ENCODE results near the gene DBI. TPM values are rescaled to one million over a fixed set of nuclear protein-coding genes. Genes with fewer than 3 reads are reported as not detected.

The DBI gene
- total RNA-seq (100 to 1,000 TPM; 208 to 502 (median 273) TPM), polyA plus RNA-seq (100 to 1,000 TPM; 520 to 868 TPM)
- long read RNA-seq, donor 1, transcript DBI-202 (4 exons, 637 nt), result major isoform, 192 of 201 reads
- long read RNA-seq, donor 1, partial matches to known transcripts, result 2 of 201 reads
- long read RNA-seq, donor 1, other reads (novel, unspliced or antisense), result 7 of 201 reads
- long read RNA-seq, donor 2, transcript DBI-202 (4 exons, 637 nt), result major isoform, 100 of 101 reads
- long read RNA-seq, donor 2, partial matches to known transcripts, result 0 of 101 reads
- long read RNA-seq, donor 2, other reads (novel, unspliced or antisense), result 1 of 101 reads
- long read RNA-seq, donor 3, transcript DBI-202 (4 exons, 637 nt), result major isoform, 124 of 127 reads
- long read RNA-seq, donor 3, partial matches to known transcripts, result 1 of 127 reads
- long read RNA-seq, donor 3, other reads (novel, unspliced or antisense), result 0 of 127 reads

GRCh38 chr2:119366649-119367471, at the start of gene DBI, which contains the start of gene C2orf76:
Gene DBI (plus strand): TSS chr2:119366977. CDS start chr2:119367052, 75 bp downstream.
Gene C2orf76 (minus strand): TSS chr2:119366834. CDS start chr2:119339959, 26,875 bp downstream.
- Histone ChIP-seq H3K4me3 (peak within 1 kb of the TSS; percentile 67 to 97 (median 84)), H3K4me1 (peaks cover 0 to 65% (median 37%) of the 10 kb centered on the region in 12 donors), H3K27ac (peak within 1 kb of the TSS; percentile 79 to 97 (median 92)), H3K36me3 (peaks cover 0 to 38% (median 35%) of the 10 kb centered on the region in 9 donors), H3K27me3 (no peaks in the 10 kb centered on the region), H3K9me3 (no peaks in the 10 kb centered on the region)
- 0 to 1% (median 1%) methylated on average over 52 to 65 of the region's 65 CpGs for WGBS, 4 donors
- DNase-seq, result peak; percentile 96 to 97 (median 96)
- peak; percentile 96 to 98 (median 97) for ATAC-seq
- intact Hi-C loops (cut with DNase I), result loop anchor here in 5 of 10 donors (5.0 to 10.0 kb wide), 3 partner anchors 50 to 398 kb away; no protein-coding TSS in a partner anchor
- TF ChIP-seq CTCF (IDR thresholded peaks at IDR 0.05) (no peak), POLR2A (IDR thresholded peaks at IDR 0.05) (peak; percentile 46 to 91)

GRCh38 chr2:119317554-119317953, 49.2 kb upstream of the DBI start:
- no peaks in the 10 kb centered on the region for H3K27me3 ChIP-seq
- TF ChIP-seq CTCF (IDR thresholded peaks at IDR 0.05) (no peak), POLR2A (IDR thresholded peaks at IDR 0.05) (no peak)
- H3K27ac ChIP-seq, result peak overlapping the region in 2 of 12 donors; percentile 3 to 15
- intact Hi-C loops (cut with DNase I), result loop anchor here in 8 of 10 donors (5.0 to 10.0 kb wide), 3 partner anchors 47 to 157 kb away; partner anchors contain the start of genes C2orf76 (in 5 of the 8) and DBI (in 5 of the 8)
- H3K9me3 ChIP-seq, result peaks cover 0 to 5% (median 0%) of the 10 kb centered on the region in 12 donors
- no peak for DNase-seq
- H3K36me3 ChIP-seq, result peaks cover 0 to 3% (median 0%) of the 10 kb centered on the region in 9 donors
- no peak overlapping the region for H3K4me3 ChIP-seq
- H3K4me1 ChIP-seq, result peaks cover 0 to 32% (median 15%) of the 10 kb centered on the region in 12 donors
- ATAC-seq, result no peak
- 97 to 100% (median 99%) methylated on average over 1 of the region's 1 CpG for WGBS, 4 donors

- DNase-seq, result no peak
- peaks cover 0 to 32% (median 15%) of the 10 kb centered on the region in 12 donors for H3K4me1 ChIP-seq
- no peak overlapping the region for H3K4me3 ChIP-seq
- intact Hi-C loops (cut with DNase I), result loop anchor here in 8 of 10 donors (5.0 to 10.0 kb wide), 3 partner anchors 45 to 155 kb away; partner anchors contain the start of genes C2orf76 (in 5 of the 8) and DBI (in 5 of the 8)
- peak overlapping the region in 1 of 12 donors; percentile 26 for H3K27ac ChIP-seq
- TF ChIP-seq CTCF (IDR thresholded peaks at IDR 0.05) (no peak), POLR2A (IDR thresholded peaks at IDR 0.05) (no peak)
- no peaks in the 10 kb centered on the region for H3K27me3 ChIP-seq
- peak in 3 of 4 donors; percentile 58 to 73 (median 69) for ATAC-seq
- peaks cover 0 to 3% (median 0%) of the 10 kb centered on the region in 9 donors for H3K36me3 ChIP-seq
- peaks cover 0 to 5% (median 0%) of the 10 kb centered on the region in 12 donors for H3K9me3 ChIP-seq
- WGBS, 4 donors, result 39 to 61% (median 47%) methylated on average over 7 of the region's 7 CpGs
These were observed 47.2 kb upstream of the DBI start for GRCh38 chr2:119319593-119319992.

Data from heart left ventricle (tissue), 16 donors.